UCSD-AML1 (cell line): ENCODE data around the gene TIMP2.

ENCODE experiments used
- DNase-seq: peaks from one replicate; lab custom pipeline; 2025; ENCODE audit not compliant: unreplicated experiment; lab: John Stamatoyannopoulos, UW

TIMP2 gene

DNA sequence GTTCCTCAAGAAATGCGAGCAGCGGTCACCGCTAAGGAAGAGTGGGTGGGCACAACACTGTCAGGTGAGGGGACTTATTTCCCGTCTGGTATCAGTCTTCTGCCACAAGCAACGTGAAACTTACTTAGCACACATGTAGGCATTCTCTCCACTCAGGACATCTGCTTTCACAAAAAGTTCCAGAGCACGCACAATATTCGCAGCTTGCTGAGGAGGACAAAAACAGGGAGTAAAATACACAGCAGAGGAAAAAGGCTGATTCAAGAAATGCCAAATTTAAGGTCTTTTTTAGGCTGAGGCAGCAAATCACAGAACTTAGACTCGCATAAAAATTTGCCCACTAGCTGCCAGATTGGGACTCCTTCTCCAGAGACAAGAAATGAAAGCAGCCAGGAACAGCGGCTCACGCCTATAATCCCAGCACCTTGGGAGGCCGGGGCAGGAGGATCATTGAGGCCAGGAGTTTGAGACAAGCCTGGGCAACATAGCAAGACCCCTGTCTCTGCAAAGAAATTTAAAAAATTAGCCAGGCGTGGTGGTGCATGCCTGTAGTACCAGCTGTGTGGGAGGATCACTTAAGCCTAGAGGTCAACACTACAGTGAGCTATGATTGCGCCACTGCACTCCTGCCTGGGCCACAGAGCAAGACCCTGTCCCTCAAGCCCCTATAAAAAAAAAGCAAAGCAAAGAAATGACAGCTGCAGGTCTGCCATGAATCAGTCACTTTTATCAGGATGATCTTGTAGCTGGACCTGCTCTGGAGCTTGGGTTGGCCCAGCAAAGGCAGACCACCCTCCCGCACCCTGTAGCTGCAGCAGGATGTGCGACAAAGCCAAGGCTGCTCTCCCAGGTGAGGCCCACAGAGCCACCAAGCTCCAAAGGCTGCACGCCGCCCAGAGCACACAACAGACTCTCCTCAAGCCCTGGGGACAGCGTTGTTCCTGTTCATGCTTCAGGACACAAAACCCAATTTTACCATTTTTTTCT lies 105.1 kb downstream of the TIMP2 start:
- no peak for DNase-seq

DNA sequence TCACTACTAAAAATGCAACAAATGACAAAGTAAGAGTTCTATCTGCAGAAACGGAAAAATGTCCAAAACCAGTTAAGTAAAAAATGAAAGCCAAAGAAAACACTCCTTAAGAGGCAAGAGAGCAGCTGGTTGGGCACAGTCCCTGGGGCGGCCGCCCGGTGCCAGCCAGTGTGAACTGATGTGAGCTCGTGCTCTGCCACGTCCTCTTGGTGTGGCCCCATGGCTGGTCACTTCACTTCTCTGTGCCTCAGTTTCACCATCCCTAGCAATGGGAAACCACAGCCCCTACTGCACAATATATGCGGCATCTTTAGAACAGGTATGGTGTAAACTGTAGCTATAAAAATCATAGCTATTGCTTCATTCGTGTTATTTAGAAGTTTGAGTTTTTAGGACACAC lies 105.8 kb downstream of the TIMP2 start:
- no peak for DNase-seq

DNA sequence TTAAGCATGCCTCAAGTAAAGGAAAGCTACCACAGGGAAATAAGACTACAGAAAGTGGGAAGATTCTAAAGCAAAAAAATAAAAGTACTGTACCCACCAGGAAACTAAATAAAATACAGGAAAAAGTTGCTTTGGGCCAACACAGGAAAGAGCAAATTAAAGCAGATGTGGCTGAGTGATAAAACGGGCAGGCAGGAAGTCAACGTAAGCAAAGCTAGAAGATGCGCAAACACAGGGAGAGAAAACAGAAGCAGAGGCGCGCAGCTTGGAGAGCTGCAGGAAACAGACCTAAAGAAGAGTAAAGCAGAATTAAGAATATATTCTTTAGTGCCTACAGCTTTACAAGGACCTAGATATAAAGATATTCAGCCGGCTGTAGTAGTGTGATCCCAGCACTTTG lies 106.3 kb downstream of the TIMP2 start:
- peak; percentile 56 for DNase-seq

DNA sequence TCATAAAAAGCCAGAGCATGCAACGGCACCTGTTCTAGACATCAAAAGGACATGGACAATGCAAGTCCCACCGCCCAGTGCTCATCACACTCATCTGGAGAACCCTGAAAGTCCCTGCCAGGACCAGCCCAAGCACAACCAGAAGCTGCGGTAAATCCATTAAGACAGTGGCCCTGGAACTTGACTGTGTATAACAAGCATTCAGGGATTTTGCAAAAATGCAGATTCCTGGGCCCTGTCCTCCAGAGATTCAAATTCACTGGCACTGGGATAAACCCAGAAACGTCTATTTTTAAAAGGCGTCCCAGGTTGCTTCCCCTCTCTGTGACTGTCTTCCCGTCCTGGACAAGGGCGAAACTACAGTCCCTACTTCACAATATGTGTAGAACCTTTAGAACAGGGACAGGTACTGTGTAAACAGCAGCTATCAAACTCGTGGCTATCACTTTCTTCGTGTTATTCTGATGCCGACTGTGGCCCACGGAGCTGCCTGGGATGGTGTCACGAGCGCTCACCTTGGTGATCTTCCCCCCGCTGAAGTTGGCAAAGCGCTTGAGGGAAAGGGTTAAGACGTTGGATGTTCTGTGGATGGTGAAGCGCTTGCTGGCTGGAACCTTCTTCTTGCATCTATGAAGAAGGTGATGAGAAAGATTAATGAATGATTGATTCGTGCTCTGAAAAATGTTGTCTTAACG lies 106.9 kb downstream of the TIMP2 start:
- no peak for DNase-seq

DNA sequence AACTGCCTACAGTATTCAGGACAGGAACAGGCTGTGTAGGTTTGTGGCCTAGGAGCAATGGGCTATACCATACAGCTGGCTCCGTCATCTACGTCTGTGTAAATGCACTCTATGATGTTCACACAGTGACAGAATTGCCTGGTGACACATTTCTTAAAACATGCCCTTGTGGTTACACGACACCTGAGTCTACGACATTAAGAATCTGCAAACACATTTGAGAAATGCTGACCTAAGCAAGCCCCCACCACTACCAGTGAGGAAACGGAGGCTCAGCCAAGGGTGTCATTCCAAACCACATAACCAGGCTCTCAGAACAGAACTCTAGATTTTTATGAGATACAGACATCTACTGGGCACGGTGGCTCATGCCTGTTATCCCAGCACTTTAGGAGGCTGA lies 108.1 kb downstream of the TIMP2 start:
- DNase-seq, result no peak

DNA sequence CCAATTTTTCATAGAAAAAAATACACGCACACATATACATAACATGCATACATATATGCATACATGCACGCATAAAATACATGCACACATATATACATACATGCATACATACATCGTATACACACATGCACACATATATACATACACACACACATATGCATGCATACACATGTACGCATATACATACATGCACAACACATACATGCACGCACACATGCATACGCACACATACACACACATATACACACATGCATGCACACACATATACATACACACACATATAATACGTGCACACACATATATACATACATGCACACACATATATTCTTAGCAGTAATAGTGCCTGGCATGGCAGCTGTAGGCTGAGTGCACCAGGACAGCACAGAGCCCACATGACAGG lies 109.5 kb downstream of the TIMP2 start:
- DNase-seq, result no peak

DNA sequence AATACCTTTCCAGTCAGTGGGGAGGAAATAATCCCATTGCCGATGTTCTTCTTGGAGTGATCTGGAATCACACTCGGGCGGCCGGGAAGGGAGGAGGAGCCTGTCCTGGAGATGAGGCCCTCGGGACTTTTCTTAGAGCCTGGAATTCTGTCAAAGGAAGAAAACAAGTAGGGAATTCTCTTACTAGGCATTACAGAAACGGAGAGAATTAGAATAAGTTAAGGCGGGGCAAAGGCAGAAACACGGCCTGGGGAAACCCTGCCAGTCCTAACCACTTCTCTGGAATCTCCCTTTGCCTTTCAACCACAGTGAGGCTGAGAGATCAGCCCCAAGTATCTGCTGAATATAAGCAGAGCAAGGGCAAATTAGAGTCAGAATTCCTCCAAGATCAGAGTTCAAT lies 112.3 kb downstream of the TIMP2 start:
- no peak for DNase-seq

DNA sequence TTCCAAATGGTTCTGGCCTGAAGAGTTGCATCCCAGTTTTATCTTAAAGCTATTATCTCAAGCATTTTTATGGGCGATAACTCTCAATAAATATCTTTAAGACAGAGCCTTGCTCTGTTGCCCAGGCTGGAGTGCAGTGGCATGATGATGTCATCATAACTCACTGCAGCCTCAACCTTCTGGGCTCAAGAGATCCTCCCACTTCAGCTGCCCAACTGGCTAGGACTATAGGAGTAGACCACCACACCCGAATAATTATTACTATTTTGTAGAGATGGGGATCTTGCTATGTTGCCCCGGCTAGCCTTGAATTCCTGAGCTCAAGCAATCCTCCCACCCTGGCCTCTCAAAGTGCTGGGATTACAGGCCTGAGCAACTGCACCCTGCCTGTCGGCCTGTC lies 117.0 kb downstream of the TIMP2 start:
- no peak for DNase-seq

DNA sequence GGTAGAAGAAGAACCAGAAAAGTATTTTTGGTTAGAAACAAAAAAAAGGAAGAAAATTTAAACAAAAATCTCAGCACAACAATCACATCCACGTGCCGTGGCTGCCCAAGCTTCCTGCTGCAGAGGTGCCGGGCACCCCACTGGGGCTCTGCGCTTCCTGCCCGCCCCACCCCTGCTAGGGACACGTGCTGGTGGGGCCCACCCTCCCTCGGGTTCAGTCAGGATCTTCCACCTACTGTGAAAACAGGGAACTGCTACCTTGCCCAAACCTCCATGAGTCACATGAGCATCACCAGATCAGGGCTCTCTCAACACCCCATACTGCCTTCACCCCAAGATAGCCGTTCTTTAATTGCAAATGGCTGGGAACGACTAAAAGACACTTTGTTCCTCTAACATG lies 118.7 kb downstream of the TIMP2 start:
- DNase-seq, result no peak

DNA sequence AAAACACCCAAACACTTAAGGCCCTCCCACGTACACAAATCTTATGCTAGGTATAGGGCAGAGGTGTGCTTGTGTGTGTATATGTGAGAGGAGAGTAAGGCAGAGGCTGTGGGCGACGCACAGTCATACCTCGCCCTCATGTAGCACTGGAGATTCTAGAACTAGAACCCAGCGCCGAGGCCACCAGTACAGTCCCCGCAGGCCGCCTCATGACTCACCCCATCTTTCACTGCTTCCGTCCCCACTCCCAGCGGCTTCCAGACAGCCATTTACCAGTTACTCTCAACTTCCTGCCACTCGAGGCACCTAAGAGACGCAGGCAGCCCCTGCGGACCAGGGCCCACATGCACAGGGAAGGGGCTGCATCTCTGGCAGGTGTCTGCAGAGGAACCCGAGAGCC lies 119.9 kb downstream of the TIMP2 start:
- DNase-seq, result no peak

DNA sequence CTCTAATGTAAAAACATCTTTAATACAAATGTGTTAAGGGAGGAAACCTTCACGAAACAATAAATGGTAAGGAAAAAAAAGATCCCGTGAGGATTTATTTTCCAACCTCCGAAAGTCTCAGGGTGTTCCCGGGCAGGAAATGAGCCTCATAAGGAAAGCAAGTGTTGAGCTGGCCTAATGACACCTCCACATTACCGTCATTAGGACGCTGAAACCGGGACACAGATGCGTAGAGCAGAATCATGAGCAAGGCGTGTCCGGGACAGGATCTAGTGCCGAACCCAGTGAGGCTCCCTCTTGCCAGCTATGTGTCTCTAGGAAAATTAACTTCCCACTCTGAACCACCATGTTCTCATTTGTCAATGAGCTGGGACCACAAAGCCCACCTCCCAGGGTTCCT lies 120.4 kb downstream of the TIMP2 start:
- DNase-seq, result no peak

DNA sequence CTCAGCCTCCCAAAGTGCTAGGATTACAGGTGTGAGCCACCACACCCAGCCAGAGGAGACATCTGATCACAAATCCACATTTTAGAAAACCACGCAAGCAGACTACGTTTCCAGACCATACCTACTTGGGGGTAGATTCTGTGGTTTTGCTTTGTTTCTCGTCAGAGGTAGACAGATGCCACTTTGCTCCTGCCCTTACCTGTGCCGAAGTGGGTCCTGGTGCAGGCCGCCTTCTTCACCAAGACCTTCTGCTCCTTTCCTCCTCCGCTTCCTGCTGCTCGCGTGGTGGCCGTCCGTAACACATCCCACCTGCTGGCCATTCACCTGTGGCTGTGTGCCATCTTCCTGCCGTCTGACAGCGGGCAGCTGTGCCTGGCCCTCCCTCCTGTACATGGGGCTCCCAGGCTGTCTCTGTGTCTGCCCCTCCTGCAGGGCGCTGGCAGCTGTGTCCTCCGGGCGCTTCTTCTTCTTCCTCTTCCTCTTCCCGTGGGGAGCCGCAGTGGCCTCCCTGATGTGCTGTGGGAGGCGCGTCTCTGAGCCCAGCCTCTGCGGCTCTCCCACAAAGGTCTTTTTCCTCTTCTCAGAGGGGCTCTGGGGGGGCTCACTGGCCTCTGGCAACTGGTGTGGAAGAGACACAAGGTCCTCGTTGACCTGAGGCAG lies 121.9 kb downstream of the TIMP2 start:
- peak; percentile 54 for DNase-seq
